Measurements from ENCODE around the gene ENKD1. TPM values are rescaled to one million over a fixed set of nuclear protein-coding genes. Genes with fewer than 3 reads are reported as not detected.

The ENKD1 gene
- total RNA-seq, 4 donors from 2014 or later: 7.7 to 17.8 (median 13.7) TPM

- TF ChIP-seq, protein P1, sequence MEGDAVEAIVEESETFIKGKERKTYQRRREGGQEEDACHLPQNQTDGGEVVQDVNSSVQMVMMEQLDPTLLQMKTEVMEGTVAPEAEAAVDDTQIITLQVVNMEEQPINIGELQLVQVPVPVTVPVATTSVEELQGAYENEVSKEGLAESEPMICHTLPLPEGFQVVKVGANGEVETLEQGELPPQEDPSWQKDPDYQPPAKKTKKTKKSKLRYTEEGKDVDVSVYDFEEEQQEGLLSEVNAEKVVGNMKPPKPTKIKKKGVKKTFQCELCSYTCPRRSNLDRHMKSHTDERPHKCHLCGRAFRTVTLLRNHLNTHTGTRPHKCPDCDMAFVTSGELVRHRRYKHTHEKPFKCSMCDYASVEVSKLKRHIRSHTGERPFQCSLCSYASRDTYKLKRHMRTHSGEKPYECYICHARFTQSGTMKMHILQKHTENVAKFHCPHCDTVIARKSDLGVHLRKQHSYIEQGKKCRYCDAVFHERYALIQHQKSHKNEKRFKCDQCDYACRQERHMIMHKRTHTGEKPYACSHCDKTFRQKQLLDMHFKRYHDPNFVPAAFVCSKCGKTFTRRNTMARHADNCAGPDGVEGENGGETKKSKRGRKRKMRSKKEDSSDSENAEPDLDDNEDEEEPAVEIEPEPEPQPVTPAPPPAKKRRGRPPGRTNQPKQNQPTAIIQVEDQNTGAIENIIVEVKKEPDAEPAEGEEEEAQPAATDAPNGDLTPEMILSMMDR (IDR thresholded peaks at IDR 0.05): no peak
- no peak for DNase-seq (ENCODE audit: low spot score)
- no peak for ATAC-seq (ENCODE audit: low FRiP score)
Measured at GRCh38 chr16:67675579-67675935, 9.0 kb upstream of the ENKD1 start.

- DNase-seq (ENCODE audit: low spot score) (no peak), ATAC-seq (ENCODE audit: low FRiP score) (no peak)
- TF ChIP-seq, protein P1 (IDR thresholded peaks at IDR 0.05): no peak
Measured at GRCh38 chr16:67674851-67675578, 8.5 kb upstream of the ENKD1 start.

- TF ChIP-seq, protein P1 (IDR thresholded peaks at IDR 0.05): no peak
- DNase-seq (ENCODE audit: low spot score) (no peak), ATAC-seq (ENCODE audit: low FRiP score) (no peak)
Measured at GRCh38 chr16:67673712-67674580, 7.4 kb upstream of the ENKD1 start.

- DNase-seq (ENCODE audit: low spot score) (no peak), ATAC-seq (ENCODE audit: low FRiP score) (peak; percentile 50)
- TF ChIP-seq, protein P1 (IDR thresholded peaks at IDR 0.05): peak in 1 of 3 donors; percentile 6
Measured at GRCh38 chr16:67672739-67673662, 6.5 kb upstream of the ENKD1 start.

DNA sequence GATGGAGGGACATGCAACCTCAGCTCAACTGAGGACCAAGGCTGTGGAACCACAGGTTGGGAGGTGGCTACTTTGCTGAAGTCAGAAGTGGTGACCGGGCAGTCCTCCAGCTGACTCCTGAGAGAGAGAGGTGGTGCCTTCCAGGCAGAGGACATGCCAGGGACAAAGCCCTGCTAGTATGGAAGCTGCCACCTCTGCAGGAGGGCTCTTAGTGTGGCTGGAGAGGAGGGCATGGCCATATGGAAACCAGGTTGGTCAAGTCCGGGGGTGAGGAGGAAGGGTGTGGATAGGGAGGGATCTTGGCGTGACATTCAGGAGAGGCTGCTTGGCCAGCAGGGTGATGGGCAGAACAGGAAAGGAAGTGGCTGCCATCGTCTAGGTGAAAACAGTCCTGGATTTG, 5.8 kb upstream of the ENKD1 start:
- ATAC-seq (ENCODE audit: low FRiP score) (no peak), DNase-seq (ENCODE audit: low spot score) (no peak)
- TF ChIP-seq, protein P1 (IDR thresholded peaks at IDR 0.05): no peak

- TF ChIP-seq, protein P1 (IDR thresholded peaks at IDR 0.05): no peak
- no peak for DNase-seq (ENCODE audit: low spot score)
Measured at GRCh38 chr16:67669499-67670101, 3.0 kb upstream of the ENKD1 start.

More at GRCh38 chr16:67669499-67670101, 3.0 kb upstream of the ENKD1 start:
- ATAC-seq (ENCODE audit: low FRiP score): no peak
